BLaER1 treated with 17β-estradiol and CSF1 and Interleukin-3, amounts not matched to agents 10 nM and 100 nM (cell line): ENCODE data around the gene PDCD2.
"Not testable (repeated sequence)": the region's sequence is repeated elsewhere in the genome, so short reads cannot be mapped to it uniquely, and the experiment has no call there.

Experiments used
- H3K27ac ChIP-seq, 11 experiments: shearing (Covaris generic); formaldehyde crosslinking; 2 replicates each; pipeline ENCODE4 v1.8.1; 2022
- H3K27me3 ChIP-seq, 11 experiments: shearing (Covaris generic); formaldehyde crosslinking; 2 replicates each; pipeline ENCODE4 v1.8.1; 2022
- H3K36me3 ChIP-seq, 11 experiments: shearing (Covaris generic); formaldehyde crosslinking; 2 replicates each; pipeline ENCODE4 v1.8.1; 2022
- H3K4me1 ChIP-seq, 10 experiments: shearing (Covaris generic); formaldehyde crosslinking; 2 replicates each; pipeline ENCODE4 v1.8.1; 2022
- H3K4me2 ChIP-seq, 11 experiments: shearing (Covaris generic); formaldehyde crosslinking; 2 replicates each; pipeline ENCODE4 v1.8.1; 2022
- H3K4me3 ChIP-seq, 10 experiments: shearing (Covaris generic); formaldehyde crosslinking; 2 replicates each; pipeline ENCODE4 v1.8.1; 2022
- H3K9ac ChIP-seq, 11 experiments: shearing (Covaris generic); formaldehyde crosslinking; 2 replicates each; pipeline ENCODE4 v1.8.1; 2022
- H3K9me3 ChIP-seq, 11 experiments: shearing (Covaris generic); formaldehyde crosslinking; replicated peaks in 1 of 11; 2 replicates each; pipeline ENCODE4 v1.8.1; 2022
- H4K20me1 ChIP-seq, 11 experiments: shearing (Covaris generic); formaldehyde crosslinking; 2 replicates each; pipeline ENCODE4 v1.8.1; 2022
- Cebpa-rat ChIP-seq, 11 experiments: shearing (Covaris generic); IDR thresholded peaks; 2 replicates each; pipeline ENCODE4 v1.8.1; 2022

Gene PDCD2

GRCh38 chr6:170533792-170534191, 50.6 kb downstream of the PDCD2 start:
- no peak overlapping the region for H3K4me3 ChIP-seq
- no peaks in the 10 kb centered on the region for H3K9me3 ChIP-seq
- no peak overlapping the region for H3K27ac ChIP-seq
- H4K20me1 ChIP-seq, result peaks cover 5 to 65% (median 53%) of the 10 kb centered on the region in 11 experiments; a peak in 20 of 22 replicates
- H3K27me3 ChIP-seq, result no peaks in the 10 kb centered on the region
- H3K4me2 ChIP-seq, result no peak overlapping the region
- peaks cover 0 to under 1% (median 0%) of the 10 kb centered on the region in 10 experiments; a peak in 3 of 20 replicates for H3K4me1 ChIP-seq
- no peak overlapping the region for H3K9ac ChIP-seq
- H3K36me3 ChIP-seq, result peaks cover 62 to 76% (median 72%) of the 10 kb centered on the region in 11 experiments
- no peak for TF ChIP-seq Cebpa-rat (IDR thresholded peaks at IDR 0.05)

GRCh38 chr6:170532867-170533488, 51.5 kb downstream of the PDCD2 start:
- peaks cover 54 to 67% (median 64%) of the 10 kb centered on the region in 11 experiments for H3K36me3 ChIP-seq
- no peaks in the 10 kb centered on the region for H3K9me3 ChIP-seq
- no peak for TF ChIP-seq Cebpa-rat (IDR thresholded peaks at IDR 0.05)
- no peak overlapping the region for H3K9ac ChIP-seq
- no peaks in the 10 kb centered on the region for H3K27me3 ChIP-seq
- no peak overlapping the region for H3K4me2 ChIP-seq
- H3K4me3 ChIP-seq, result no peak overlapping the region
- peaks cover 0 to 57% (median 45%) of the 10 kb centered on the region in 11 experiments; a peak in 19 of 22 replicates for H4K20me1 ChIP-seq
- H3K27ac ChIP-seq, result no peak overlapping the region
- peaks cover 0 to 5% (median 0%) of the 10 kb centered on the region in 10 experiments; a peak in 4 of 20 replicates for H3K4me1 ChIP-seq

GRCh38 chr6:170529839-170530469, 54.5 kb downstream of the PDCD2 start:
- Histone ChIP-seq H3K27ac (no peak overlapping the region), H3K27me3 (no peaks in the 10 kb centered on the region), H3K9me3 (no peaks in the 10 kb centered on the region), H3K4me3 (no peak overlapping the region), H3K4me2 (no peak overlapping the region), H3K36me3 (peaks cover 24 to 37% (median 34%) of the 10 kb centered on the region in 11 experiments), H3K9ac (no peak overlapping the region), H4K20me1 (peaks cover 0 to 27% (median 17%) of the 10 kb centered on the region in 11 experiments; a peak in 15 of 22 replicates), H3K4me1 (peaks cover 0 to 5% (median 0%) of the 10 kb centered on the region in 10 experiments; a peak in 4 of 20 replicates)
- no peak for TF ChIP-seq Cebpa-rat (IDR thresholded peaks at IDR 0.05)

GRCh38 chr6:170527995-170528394, 56.4 kb downstream of the PDCD2 start:
- peaks cover 4 to 18% (median 14%) of the 10 kb centered on the region in 11 experiments for H3K36me3 ChIP-seq
- not testable (repeated sequence) for H3K9ac ChIP-seq, H3K27me3 ChIP-seq, H3K4me2 ChIP-seq, H3K4me3 ChIP-seq, H3K9me3 ChIP-seq, H3K27ac ChIP-seq
- H3K4me1 ChIP-seq, result peaks cover 0 to 16% (median 5%) of the 10 kb centered on the region in 10 experiments; a peak in 6 of 20 replicates
- peaks cover 0 to 17% (median 9%) of the 10 kb centered on the region in 11 experiments; a peak in 10 of 22 replicates for H4K20me1 ChIP-seq

- Histone ChIP-seq H3K9me3 (no peaks in the 10 kb centered on the region), H3K9ac (no peak overlapping the region), H4K20me1 (peaks cover 0 to 8% (median 0%) of the 10 kb centered on the region in 11 experiments; a peak in 4 of 22 replicates), H3K4me2 (no peak overlapping the region), H3K36me3 (no peaks in the 10 kb centered on the region), H3K4me3 (no peak overlapping the region), H3K4me1 (peaks cover 0 to 16% (median 5%) of the 10 kb centered on the region in 10 experiments; a peak in 6 of 20 replicates), H3K27ac (no peak overlapping the region), H3K27me3 (no peaks in the 10 kb centered on the region)
- TF ChIP-seq Cebpa-rat (IDR thresholded peaks at IDR 0.05), result no peak
These were observed 58.6 kb downstream of the PDCD2 start for GRCh38 chr6:170525795-170526194.
